ENCODE measurements around the gene PRKAG2. TPM values are rescaled to one million over a fixed set of nuclear protein-coding genes. Genes with fewer than 3 reads are reported as not detected.

The PRKAG2 gene
- total and polyA plus RNA-seq, 12 donors: 3.8 to 17.3 (median 10.9) TPM

GRCh38 chr7:151549083-151549482 is 327.8 kb downstream of the PRKAG2 start:
- intact Hi-C loops (cut with DNase I): no loop called here
- Histone ChIP-seq H3K9me3 (replicated peaks in 1 of 3) (no peaks in the 10 kb centered on the region), H3K27ac (no peak overlapping the region), H3K4me1 (replicated peaks in 1 of 2) (no peaks in the 10 kb centered on the region), H3K27me3 (no peaks in the 10 kb centered on the region), H3K4me3 (no peak overlapping the region), H3K36me3 (replicated peaks in 1 of 2) (no peaks in the 10 kb centered on the region)
- WGBS, 4 donors: 93 to 95% (median 95%) methylated on average over 7 of the region's 7 CpGs
- TF ChIP-seq POLR2A (IDR thresholded peaks at IDR 0.05) (no peak), CTCF (IDR thresholded peaks at IDR 0.05) (no peak)
- DNase-seq: no peak

DNA sequence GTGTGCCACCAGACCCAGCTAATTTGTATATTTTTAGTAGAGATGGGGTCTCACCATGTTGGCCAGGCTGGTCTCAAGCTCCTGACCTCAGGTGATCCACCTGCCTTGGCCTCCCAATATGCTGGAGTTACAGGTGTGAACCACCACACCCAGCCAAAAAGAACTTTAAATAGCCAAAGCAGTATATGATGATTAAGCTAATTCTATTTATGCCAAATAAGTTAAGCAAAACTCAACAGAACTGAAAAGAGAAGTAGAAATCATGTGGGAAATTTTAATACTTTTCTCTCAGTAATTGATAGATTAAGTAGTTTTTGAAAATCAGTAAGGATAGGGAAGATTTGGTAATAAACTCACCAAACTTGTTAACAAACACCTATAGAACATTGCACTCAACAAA is 332.7 kb downstream of the PRKAG2 start:
- H3K4me3 ChIP-seq: no peak overlapping the region
- H3K27ac ChIP-seq: no peak overlapping the region
- intact Hi-C loops (cut with DNase I): no loop called here
- H3K27me3 ChIP-seq: no peaks in the 10 kb centered on the region
- no peaks in the 10 kb centered on the region for H3K36me3 ChIP-seq (replicated peaks in 1 of 2)
- H3K9me3 ChIP-seq (replicated peaks in 1 of 3): no peaks in the 10 kb centered on the region
- peaks cover 0 to 4% of the 10 kb centered on the region in 2 donors for H3K4me1 ChIP-seq (replicated peaks in 1 of 2)
- TF ChIP-seq CTCF (IDR thresholded peaks at IDR 0.05) (no peak), POLR2A (IDR thresholded peaks at IDR 0.05) (no peak)
- no peak for DNase-seq

DNA sequence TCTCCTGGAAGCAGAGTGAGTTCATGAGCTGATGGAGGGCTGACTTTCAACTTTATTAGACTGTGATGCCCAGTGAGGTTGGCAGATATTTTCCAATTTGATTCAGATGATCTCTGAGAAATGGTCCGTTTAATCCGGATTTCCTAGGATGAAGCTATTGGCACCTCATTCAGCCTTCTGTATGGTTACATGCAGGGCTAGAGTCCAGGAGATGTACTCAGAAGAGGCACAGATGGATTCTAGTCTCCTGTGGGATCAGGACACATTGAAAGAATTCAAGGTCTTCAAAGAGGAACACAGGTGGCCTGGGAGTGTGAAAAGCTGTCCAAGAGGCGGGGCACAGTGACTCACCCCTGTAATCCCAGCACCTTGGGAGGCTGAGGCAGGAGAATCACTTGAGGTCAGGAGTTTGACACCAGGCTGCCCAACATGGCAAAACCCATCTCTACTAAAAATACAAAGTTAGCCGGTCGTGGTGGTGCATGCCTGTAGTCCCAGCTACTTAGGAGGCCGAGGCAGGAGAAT is 334.2 kb downstream of the PRKAG2 start:
- WGBS, 4 donors: 85 to 95% (median 92%) methylated on average over 6 of the region's 6 CpGs

GRCh38 chr7:151541709-151542499 is 335.0 kb downstream of the PRKAG2 start:
- no peak overlapping the region for H3K4me3 ChIP-seq
- H3K27me3 ChIP-seq: no peaks in the 10 kb centered on the region
- H3K9me3 ChIP-seq (replicated peaks in 1 of 3): no peaks in the 10 kb centered on the region
- H3K27ac ChIP-seq: no peak overlapping the region
- 87 to 93% (median 90%) methylated on average over 16 to 17 of the region's 17 CpGs for WGBS, 4 donors
- no peak for TF ChIP-seq POLR2A (IDR thresholded peaks at IDR 0.05)
- TF ChIP-seq CTCF (IDR thresholded peaks at IDR 0.05): no peak
- H3K4me1 ChIP-seq (replicated peaks in 1 of 2): peaks cover 0 to 25% of the 10 kb centered on the region in 2 donors
- intact Hi-C loops (cut with DNase I): no loop called here
- DNase-seq: no peak
- H3K36me3 ChIP-seq (replicated peaks in 1 of 2): no peaks in the 10 kb centered on the region

More for the DNA sequence above, 334.2 kb downstream of the PRKAG2 start:
- no peak overlapping the region for H3K4me3 ChIP-seq
- H3K27ac ChIP-seq: no peak overlapping the region
- no peaks in the 10 kb centered on the region for H3K27me3 ChIP-seq
- H3K9me3 ChIP-seq (replicated peaks in 1 of 3): no peaks in the 10 kb centered on the region
- intact Hi-C loops (cut with DNase I): no loop called here
- H3K4me1 ChIP-seq (replicated peaks in 1 of 2): peaks cover 0 to 19% of the 10 kb centered on the region in 2 donors
- no peaks in the 10 kb centered on the region for H3K36me3 ChIP-seq (replicated peaks in 1 of 2)
- no peak for DNase-seq
- TF ChIP-seq CTCF (IDR thresholded peaks at IDR 0.05) (no peak), POLR2A (IDR thresholded peaks at IDR 0.05) (no peak)
